Left renal cortex interstitium (tissue), 4 donors: ENCODE measurements around the gene TBX22. TPM values are rescaled to one million over a fixed set of nuclear protein-coding genes. Genes with fewer than 3 reads are reported as not detected.
"Not testable (repeated sequence)": the region's sequence is repeated elsewhere in the genome, so short reads cannot be mapped to it uniquely, and the experiment has no call there.

Source experiments
- DNase-seq, 4 donors: peaks; one replicate each; pipeline ENCODE4 v3.0.0-alpha.2; 2013; ENCODE audit warnings: low read depth in 4 of 4, low spot score in 2 of 4, missing footprints in 1 of 4
- polyA plus RNA-seq, 4 donors: library from polyadenylated mRNA; unstranded; fragments of 120-200 nt; gene quantifications; one replicate each; pipeline ENCODE4 v1.2.1, GENCODE V29; 2013; ENCODE audit not compliant: insufficient read length in 4 of 4

TBX22 gene
- 1 to 10 TPM; 2.5 to 4.2 (median 3.9) TPM for polyA plus RNA-seq

DNA sequence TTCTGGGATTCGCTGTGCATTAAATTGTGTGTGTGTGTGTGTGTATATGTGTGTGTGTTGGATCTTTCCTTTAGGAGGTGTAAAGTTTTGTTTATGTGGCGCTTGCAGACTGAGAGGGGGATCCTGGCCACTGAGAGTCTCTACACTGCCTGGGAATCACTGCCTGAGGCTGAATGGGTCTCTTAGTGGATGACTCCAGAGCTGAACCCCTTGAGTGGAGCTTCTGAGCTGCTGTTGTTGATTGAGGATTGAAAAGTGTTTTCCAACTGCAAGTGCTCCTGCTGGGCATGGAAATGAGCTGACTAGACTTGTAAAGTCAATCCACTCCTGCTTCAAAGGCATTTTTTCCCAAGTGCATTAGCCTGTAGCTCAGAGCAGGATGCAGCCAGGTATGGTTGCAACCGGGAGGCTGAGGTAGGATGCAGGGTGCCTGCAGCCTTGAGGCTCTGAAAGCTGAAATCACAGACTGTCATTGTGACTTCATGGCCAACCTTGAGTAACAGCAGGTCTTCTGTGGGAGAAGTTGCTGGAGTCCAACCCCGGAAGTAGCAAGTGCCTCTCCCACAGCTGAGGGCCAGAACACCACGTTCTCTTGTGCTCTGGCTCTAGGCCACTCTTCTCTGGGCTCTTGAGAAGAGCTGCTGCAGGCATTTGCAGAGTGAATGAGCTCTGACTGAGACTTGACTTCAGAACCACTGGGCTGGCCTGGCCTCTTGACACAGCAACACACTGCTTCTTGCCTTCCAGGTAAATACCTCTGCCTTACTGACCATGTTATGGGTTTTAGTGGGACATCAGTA lies at the start of gene TBX22:
Gene TBX22, plus strand, starts transcription at position 613 of the 800 bp plus-strand sequence. CDS start 7,517 bp downstream, outside the sequence.
- no peak for DNase-seq

DNA sequence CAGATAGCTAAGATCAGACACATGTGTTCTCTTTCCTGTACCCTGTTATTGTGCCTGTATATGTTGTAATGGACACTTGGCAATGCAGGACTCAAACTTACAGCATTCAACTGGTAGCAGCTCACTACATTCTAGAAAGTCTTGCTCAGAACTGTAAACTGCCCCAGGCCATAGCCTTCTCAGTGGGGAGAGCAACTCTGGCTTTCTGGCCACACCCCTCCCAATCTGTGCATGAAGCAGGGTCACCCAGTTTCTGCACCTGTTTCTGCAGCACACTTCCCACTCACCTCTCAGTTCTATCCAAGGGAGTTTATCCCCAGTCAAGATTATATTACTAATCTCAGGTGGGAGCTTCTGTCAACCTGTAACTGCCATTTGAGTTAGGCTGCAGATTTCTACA lies 38.9 kb upstream of the TBX22 start:
- DNase-seq: no peak

- no peak for DNase-seq
Observed at GRCh38 chrX:80004458-80004857, 10.1 kb upstream of the TBX22 start.

DNA sequence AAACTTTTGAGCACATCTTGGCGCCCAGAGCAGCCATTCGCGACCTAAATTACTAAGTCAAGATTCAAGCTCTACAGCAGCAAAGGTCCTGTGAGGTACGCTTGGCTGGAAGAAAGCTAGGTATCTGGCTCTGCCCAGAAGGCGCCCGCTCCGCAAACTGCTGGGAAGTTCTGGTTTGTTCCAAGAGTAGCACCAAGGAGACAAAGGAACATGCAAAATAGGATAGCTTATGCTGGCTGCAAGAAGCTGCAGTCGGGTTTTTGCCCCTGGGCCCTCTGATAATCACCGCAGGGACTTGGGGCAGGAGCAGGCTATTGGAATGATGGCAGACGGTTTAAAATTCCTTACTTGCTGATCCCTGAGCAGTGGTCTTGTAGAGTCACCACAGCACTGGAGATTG lies 3.0 kb upstream of the TBX22 start:
- no peak for DNase-seq

- no peak for DNase-seq
Observed at GRCh38 chrX:80016182-80016581, 1.6 kb downstream of the TBX22 start.

- DNase-seq: no peak
Observed at GRCh38 chrX:80021621-80022020, 7.1 kb downstream of the TBX22 start.

DNA sequence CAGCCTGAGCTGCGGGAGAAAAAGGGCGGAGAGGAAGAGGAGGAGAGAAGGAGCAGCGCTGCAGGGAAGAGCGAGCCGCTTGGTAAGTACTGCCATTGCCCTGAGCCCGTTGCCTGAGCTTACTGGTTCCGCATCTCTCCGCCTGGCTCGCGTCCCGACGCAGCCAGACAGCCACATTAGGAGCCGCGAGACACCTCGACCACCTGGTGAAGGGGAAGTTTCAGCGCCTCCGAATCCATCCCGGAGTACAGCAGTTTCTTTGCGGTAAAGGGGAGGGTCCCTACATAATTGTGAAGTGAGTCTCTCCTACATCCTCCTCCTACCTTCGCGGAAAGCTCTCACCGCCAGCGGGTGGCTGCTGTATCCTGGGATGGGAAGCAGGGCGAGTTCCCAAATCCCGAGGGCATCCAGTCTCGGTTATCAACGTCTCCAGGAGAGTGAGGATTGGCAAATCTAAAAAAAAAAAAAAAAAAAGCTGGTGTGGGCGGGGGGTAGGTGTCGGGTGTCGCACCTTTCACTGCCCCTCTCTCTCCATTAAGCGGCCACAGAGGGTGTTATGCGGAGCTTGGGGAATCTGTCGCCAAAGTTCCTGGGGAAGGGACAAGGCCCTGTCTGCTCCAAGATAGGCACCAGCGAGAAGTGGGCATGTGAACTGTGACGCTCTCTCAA lies 7.9 kb downstream of the TBX22 start:
- DNase-seq: peak in 1 of 4 donors; percentile 13

DNA sequence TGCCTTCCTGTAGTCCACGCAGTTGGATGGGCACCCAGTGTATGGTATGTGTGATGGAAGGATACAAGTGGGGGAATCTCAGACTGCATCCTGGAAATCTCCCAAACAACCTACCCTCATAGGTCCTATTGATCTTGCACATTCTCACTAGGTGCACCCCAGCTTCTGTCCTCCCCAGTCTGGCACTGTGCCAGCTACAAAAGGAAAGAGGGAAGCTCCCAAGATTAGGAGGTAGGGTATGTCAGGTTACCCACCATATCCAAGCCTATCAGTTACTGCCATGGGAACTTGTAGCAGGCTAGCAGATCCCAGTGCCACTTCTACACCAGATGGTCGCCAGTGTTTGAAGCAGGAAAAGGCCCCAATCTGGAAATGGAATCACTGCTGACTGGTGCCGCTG lies 11.6 kb downstream of the TBX22 start:
- no peak for DNase-seq

- not testable (repeated sequence) for DNase-seq
Observed at GRCh38 chrX:80066156-80066555, 51.6 kb downstream of the TBX22 start.

GRCh38 chrX:80075625-80076024 lies 61.1 kb downstream of the TBX22 start:
- DNase-seq: not testable (repeated sequence)
